Activated CD4-positive, alpha-beta T cell treated with anti-CD3 and anti-CD28 coated beads for 36 hours (primary cell): Measurements from ENCODE around the gene PTPRJ. TPM values are rescaled to one million over a fixed set of nuclear protein-coding genes. Genes with fewer than 3 reads are reported as not detected.

Source experiments
- ATAC-seq: fragments of 200-7000 bp; cut with Tn5 transposase; one replicate; pipeline ENCODE4 v1.10.0; 2021; ENCODE audit warnings: mild to moderate bottlenecking, moderate library complexity
- CTCF ChIA-PET: fragments of 350-600 bp; sonication (Branson Sonifier 250); formaldehyde crosslinking; loops from one replicate; lab custom pipeline; 2021; ENCODE audit warnings: antibody characterized with exemption; lab: Charles Lee
- POLR2A ChIA-PET: fragments of 350-600 bp; sonication (Branson Sonifier 250); formaldehyde crosslinking; loops from one replicate; lab custom pipeline; 2021; ENCODE audit warnings: antibody characterized with exemption, inconsistent platforms; lab: Charles Lee
- DNase-seq: peaks from one replicate; pipeline ENCODE4 v3.0.0-alpha.2; 2020
- H3K27ac Mint-ChIP-seq: one replicate; pipeline ENCODE4 v1.8.0; 2021; ENCODE audit warnings: mixed read lengths
- H3K27me3 Mint-ChIP-seq: one replicate; pipeline ENCODE4 v1.8.0; 2021; ENCODE audit warnings: mixed read lengths
- H3K36me3 Mint-ChIP-seq: one replicate; pipeline ENCODE4 v1.8.0; 2021; ENCODE audit warnings: low read depth, mixed read lengths
- H3K4me1 Mint-ChIP-seq: one replicate; pipeline ENCODE4 v1.8.0; 2021; ENCODE audit warnings: mixed read lengths
- H3K4me3 Mint-ChIP-seq: one replicate; pipeline ENCODE4 v1.8.0; 2021; ENCODE audit warnings: mild to moderate bottlenecking, moderate library complexity, mixed read lengths
- H3K9me3 Mint-ChIP-seq: one replicate; pipeline ENCODE4 v1.8.0; 2021; ENCODE audit warnings: low read depth, mixed read lengths
- intact Hi-C, 2 experiments: fragments of 100-400 bp; cut with DNase I in 1 of 2; cut with micrococcal nuclease in 1 of 2; formaldehyde crosslinking; loops; one replicate each; pipeline versions ENCODE4 v1.14.2 to v1.15.1; 2022 to 2024; cut with DNase I, micrococcal nuclease
- total RNA-seq, 2 experiments: library from RNA; stranded (reverse); gene quantifications; one replicate each; pipeline ENCODE4 v1.2.3, GENCODE V29; 2021

PTPRJ gene
- total RNA-seq, 2 experiments from 2014 or later, result 20.8 to 21.3 TPM

- CTCF ChIA-PET, result interaction anchor here (0.6 to 0.8 kb wide), 2 partner anchors 9 to 224 kb away, joined by 3 read pairs; partner anchors contain the start of gene OR4S1
These were observed 101.0 kb downstream of the PTPRJ start for GRCh38 chr11:48081151-48082010.

GRCh38 chr11:48082771-48083170, 102.4 kb downstream of the PTPRJ start:
- ChIA-PET CTCF (interaction anchor here (1.2 to 1.7 kb wide), 2 partner anchors 21 to 148 kb away, joined by 3 to 5 read pairs; no protein-coding TSS in a partner anchor), POLR2A (no interaction called here)
- ATAC-seq, result no peak
- Mint-ChIP-seq H3K27me3 (no peaks in the 10 kb centered on the region), H3K27ac (no peak overlapping the region), H3K36me3 (peaks cover 7% of the 10 kb centered on the region), H3K9me3 (no peaks in the 10 kb centered on the region), H3K4me1 (peaks cover 38% of the 10 kb centered on the region), H3K4me3 (no peak overlapping the region)
- DNase-seq, result no peak
- intact Hi-C loops, result no loop called here

More at GRCh38 chr11:48081151-48082010, 101.0 kb downstream of the PTPRJ start:
- H3K27ac Mint-ChIP-seq, result peak overlapping the region; percentile 33
- intact Hi-C loops, result no loop called here
- DNase-seq (peak; percentile 54), ATAC-seq (peak; percentile 85)
- H3K36me3 Mint-ChIP-seq, result peaks cover 9% of the 10 kb centered on the region
- no peaks in the 10 kb centered on the region for H3K9me3 Mint-ChIP-seq
- H3K4me1 Mint-ChIP-seq, result peaks cover 33% of the 10 kb centered on the region
- H3K27me3 Mint-ChIP-seq, result no peaks in the 10 kb centered on the region
- POLR2A ChIA-PET, result interaction anchor here (0.6 kb wide), 1 partner anchor 292 kb away, joined by 5 read pairs; no protein-coding TSS in a partner anchor
- H3K4me3 Mint-ChIP-seq, result peak overlapping the region; percentile 3

- Mint-ChIP-seq H3K27me3 (no peaks in the 10 kb centered on the region), H3K4me3 (no peak overlapping the region), H3K27ac (no peak overlapping the region), H3K4me1 (peaks cover 44% of the 10 kb centered on the region), H3K9me3 (no peaks in the 10 kb centered on the region), H3K36me3 (peaks cover 7% of the 10 kb centered on the region)
- ChIA-PET CTCF (interaction anchor here (1.2 to 1.7 kb wide), 3 partner anchors 11 to 149 kb away, joined by 3 to 5 read pairs (median 4); no protein-coding TSS in a partner anchor), POLR2A (no interaction called here)
- no peak for ATAC-seq
- DNase-seq, result no peak
- intact Hi-C loops, result no loop called here
These were observed 103.1 kb downstream of the PTPRJ start for GRCh38 chr11:48083421-48083820.

- POLR2A ChIA-PET, result no interaction called here
- Mint-ChIP-seq H3K36me3 (peaks cover 7% of the 10 kb centered on the region), H3K4me1 (peaks cover 40% of the 10 kb centered on the region)
These were observed 105.3 kb downstream of the PTPRJ start for GRCh38 chr11:48085688-48086087.

GRCh38 chr11:48087422-48087821, 107.1 kb downstream of the PTPRJ start:
- Mint-ChIP-seq H3K4me1 (peaks cover 37% of the 10 kb centered on the region), H3K4me3 (no peak overlapping the region), H3K27ac (no peak overlapping the region), H3K36me3 (peaks cover 7% of the 10 kb centered on the region), H3K27me3 (no peaks in the 10 kb centered on the region), H3K9me3 (no peaks in the 10 kb centered on the region)
- no peak for ATAC-seq
- DNase-seq, result no peak
- ChIA-PET CTCF (interaction anchor here (0.5 kb wide), 1 partner anchor 348 kb away, joined by 3 read pairs; no protein-coding TSS in a partner anchor), POLR2A (no interaction called here)
- intact Hi-C loops, result no loop called here

More at GRCh38 chr11:48085688-48086087, 105.3 kb downstream of the PTPRJ start:
- H3K9me3 Mint-ChIP-seq, result no peaks in the 10 kb centered on the region
- DNase-seq (no peak), ATAC-seq (no peak)
- CTCF ChIA-PET, result interaction anchor here (1.0 kb wide), 1 partner anchor 87 kb away, joined by 4 read pairs; no protein-coding TSS in a partner anchor
- intact Hi-C loops, result no loop called here
- H3K4me3 Mint-ChIP-seq, result no peak overlapping the region
- H3K27ac Mint-ChIP-seq, result no peak overlapping the region
- H3K27me3 Mint-ChIP-seq, result no peaks in the 10 kb centered on the region

- POLR2A ChIA-PET, result interaction anchor here (0.8 kb wide), 1 partner anchor 75 kb away, joined by 4 read pairs; no protein-coding TSS in a partner anchor
- ATAC-seq (no peak), DNase-seq (no peak)
- Mint-ChIP-seq H3K27me3 (no peaks in the 10 kb centered on the region), H3K27ac (no peak overlapping the region), H3K9me3 (no peaks in the 10 kb centered on the region), H3K36me3 (peaks cover 7% of the 10 kb centered on the region), H3K4me3 (no peak overlapping the region), H3K4me1 (peaks cover 40% of the 10 kb centered on the region)
- intact Hi-C loops, result no loop called here
- CTCF ChIA-PET, result interaction anchor here (1.4 kb wide), 1 partner anchor 12 kb away, joined by 4 read pairs; no protein-coding TSS in a partner anchor
These were observed 107.8 kb downstream of the PTPRJ start for GRCh38 chr11:48087974-48088681.

GRCh38 chr11:48088682-48089050, 108.3 kb downstream of the PTPRJ start:
- POLR2A ChIA-PET, result interaction anchor here (0.8 kb wide), 1 partner anchor 75 kb away, joined by 4 read pairs; no protein-coding TSS in a partner anchor
- H3K4me1 Mint-ChIP-seq, result peaks cover 41% of the 10 kb centered on the region
- H3K36me3 Mint-ChIP-seq, result peaks cover 7% of the 10 kb centered on the region
- no peak overlapping the region for H3K27ac Mint-ChIP-seq
- intact Hi-C loops, result no loop called here
- CTCF ChIA-PET, result interaction anchor here (1.4 kb wide), 1 partner anchor 12 kb away, joined by 4 read pairs; no protein-coding TSS in a partner anchor
- ATAC-seq (no peak), DNase-seq (no peak)
- H3K27me3 Mint-ChIP-seq, result no peaks in the 10 kb centered on the region
- no peaks in the 10 kb centered on the region for H3K9me3 Mint-ChIP-seq
- no peak overlapping the region for H3K4me3 Mint-ChIP-seq

GRCh38 chr11:48090174-48090573, 109.8 kb downstream of the PTPRJ start:
- Mint-ChIP-seq H3K9me3 (no peaks in the 10 kb centered on the region), H3K27me3 (no peaks in the 10 kb centered on the region), H3K36me3 (no peaks in the 10 kb centered on the region), H3K4me1 (peaks cover 47% of the 10 kb centered on the region), H3K4me3 (no peak overlapping the region), H3K27ac (no peak overlapping the region)
- DNase-seq, result no peak
- ChIA-PET POLR2A (no interaction called here), CTCF (interaction anchor here (1.2 kb wide), 1 partner anchor 155 kb away, joined by 3 read pairs; no protein-coding TSS in a partner anchor)
- intact Hi-C loops, result no loop called here
- ATAC-seq, result no peak

GRCh38 chr11:48091426-48092102, 111.2 kb downstream of the PTPRJ start:
- intact Hi-C loops, result no loop called here
- POLR2A ChIA-PET, result interaction anchor here (0.6 kb wide), 1 partner anchor 36 kb away, joined by 3 read pairs; no protein-coding TSS in a partner anchor
- Mint-ChIP-seq H3K36me3 (no peaks in the 10 kb centered on the region), H3K27ac (no peak overlapping the region), H3K9me3 (no peaks in the 10 kb centered on the region), H3K27me3 (no peaks in the 10 kb centered on the region), H3K4me1 (peaks cover 56% of the 10 kb centered on the region), H3K4me3 (no peak overlapping the region)
- CTCF ChIA-PET, result interaction anchor here (0.8 to 0.9 kb wide), 2 partner anchors 14 to 35 kb away, joined by 3 read pairs; no protein-coding TSS in a partner anchor
- ATAC-seq (no peak), DNase-seq (no peak)

GRCh38 chr11:48093323-48093722, 113.0 kb downstream of the PTPRJ start:
- peaks cover 63% of the 10 kb centered on the region for H3K4me1 Mint-ChIP-seq
- ChIA-PET CTCF (interaction anchor here (1.6 to 2.1 kb wide), 2 partner anchors 15 to 159 kb away, joined by 8 read pairs; no protein-coding TSS in a partner anchor), POLR2A (interaction anchor here (1.0 kb wide), 1 partner anchor 82 kb away, joined by 3 read pairs; no protein-coding TSS in a partner anchor)
- H3K9me3 Mint-ChIP-seq, result no peaks in the 10 kb centered on the region
- no peaks in the 10 kb centered on the region for H3K27me3 Mint-ChIP-seq
- no peaks in the 10 kb centered on the region for H3K36me3 Mint-ChIP-seq
- ATAC-seq, result no peak
- H3K27ac Mint-ChIP-seq, result no peak overlapping the region
- DNase-seq, result no peak
- intact Hi-C loops, result no loop called here
- no peak overlapping the region for H3K4me3 Mint-ChIP-seq
